HEK293 (cell line): ENCODE data around the gene FGF3.

Experiments used
- CTCF ChIA-PET: fragments of 350-600 bp; formaldehyde crosslinking; extraction: SDS; loops from one replicate; lab custom pipeline; 2021; ENCODE audit warnings: antibody characterized with exemption; lab: Yijun Ruan, JAX
- POLR2A ChIA-PET: fragments of 300-600 bp; formaldehyde crosslinking; extraction: SDS; loops from one replicate; lab custom pipeline; 2020; ENCODE audit warnings: antibody characterized with exemption, inconsistent platforms; lab: Yijun Ruan, JAX
- H3K27ac ChIP-seq: fragments of 200-500 bp; sonication (Bioruptor generic); 2 replicates; pipeline ENCODE4 v1.5.1; 2014; ENCODE audit warnings: low read depth, low read length, control low read depth, inconsistent platforms; ENCODE audit errors: extremely low read depth
- H3K36me3 ChIP-seq, 2 experiments: fragments of 200-500 bp in 1 of 2; sonication (Bioruptor generic) in 1 of 2; 1 replicate in 1 of 2; 2 replicates in 1 of 2; pipeline ENCODE4 v1.5.1; 2014 to 2017; ENCODE audit warnings: inconsistent platforms in 2 of 2, low read length in 2 of 2; ENCODE audit not compliant: control insufficient read depth in 2 of 2, insufficient read depth in 1 of 2
- H3K4me1 ChIP-seq: fragments of 200-500 bp; sonication (Bioruptor generic); 2 replicates; pipeline ENCODE4 v1.5.1; 2014; ENCODE audit warnings: mild to moderate bottlenecking, low read length, inconsistent platforms; ENCODE audit not compliant: control insufficient read depth, insufficient read depth
- H3K4me3 ChIP-seq: 2 replicates; pipeline ENCODE4 v1.5.1; 2011; ENCODE audit warnings: low read depth, mild to moderate bottlenecking, control low read depth, low read length, moderate library complexity
- H3K9me3 ChIP-seq: fragments of 200-500 bp; sonication (Bioruptor generic); 2 replicates; pipeline ENCODE4 v1.5.1; 2014; ENCODE audit warnings: low read depth, low read length, inconsistent platforms; ENCODE audit not compliant: control insufficient read depth, insufficient read depth
- KLF16 ChIP-seq: fragments of 450-650 bp; formaldehyde crosslinking; IDR thresholded peaks from 2 replicates; pipeline ENCODE4 v1.5.1; 2017; ENCODE audit warnings: missing biosample characterization, missing genetic modification characterization
- KLF8 ChIP-seq: fragments of 450-650 bp; formaldehyde crosslinking; IDR thresholded peaks from 2 replicates; pipeline ENCODE4 v1.5.1; 2016; ENCODE audit warnings: missing biosample characterization, missing genetic modification characterization
- OVOL3 ChIP-seq: fragments of 450-650 bp; formaldehyde crosslinking; IDR thresholded peaks from 2 replicates; pipeline ENCODE4 v1.5.1; 2016; ENCODE audit warnings: missing biosample characterization, missing genetic modification characterization
- SCRT1 ChIP-seq: fragments of 450-650 bp; formaldehyde crosslinking; IDR thresholded peaks from 2 replicates; pipeline ENCODE4 v1.5.1; 2016; ENCODE audit warnings: missing biosample characterization, missing genetic modification characterization, borderline replicate concordance
- SCRT2 ChIP-seq: fragments of 450-650 bp; formaldehyde crosslinking; IDR thresholded peaks from 2 replicates; pipeline ENCODE4 v1.5.1; 2016; ENCODE audit warnings: missing biosample characterization, missing genetic modification characterization
- SETDB1 ChIP-seq: IDR thresholded peaks from one replicate; pipeline ENCODE4 v1.6.1; 2017; ENCODE audit warnings: mild to moderate bottlenecking, low read length, moderate library complexity, mixed read lengths; ENCODE audit not compliant: insufficient read length
- TRIM28 ChIP-seq: IDR thresholded peaks from 2 replicates; pipeline ENCODE4 v1.6.1; 2011; ENCODE audit warnings: low read length, control low read depth, borderline replicate concordance
- ZFP69B ChIP-seq: fragments of 450-650 bp; formaldehyde crosslinking; IDR thresholded peaks from 2 replicates; pipeline ENCODE4 v1.5.1; 2016; ENCODE audit warnings: missing biosample characterization, missing genetic modification characterization
- ZNF184 ChIP-seq: fragments of 450-650 bp; IDR thresholded peaks from 2 replicates; pipeline ENCODE4 v1.5.1; 2018; ENCODE audit warnings: missing biosample characterization, mild to moderate bottlenecking, missing genetic modification characterization
- ZNF211 ChIP-seq: fragments of 450-650 bp; formaldehyde crosslinking; IDR thresholded peaks from 2 replicates; pipeline ENCODE4 v1.5.1; 2016; ENCODE audit warnings: low read depth, missing biosample characterization, missing genetic modification characterization
- ZNF629 ChIP-seq: fragments of 450-650 bp; formaldehyde crosslinking; IDR thresholded peaks from 2 replicates; pipeline ENCODE4 v1.5.1; 2017; ENCODE audit warnings: missing biosample characterization, missing genetic modification characterization
- ZNF658 ChIP-seq: fragments of 450-650 bp; formaldehyde crosslinking; IDR thresholded peaks from 2 replicates; pipeline ENCODE4; 2016; ENCODE audit warnings: missing biosample characterization, missing genetic modification characterization
- ZNF701 ChIP-seq: fragments of 450-650 bp; formaldehyde crosslinking; IDR thresholded peaks from 2 replicates; pipeline ENCODE4 v1.5.1; 2016; ENCODE audit warnings: missing biosample characterization, missing genetic modification characterization
- ZNF76 ChIP-seq: fragments of 450-650 bp; formaldehyde crosslinking; IDR thresholded peaks from 2 replicates; pipeline ENCODE4; 2016; ENCODE audit warnings: low read depth, missing biosample characterization, missing genetic modification characterization, borderline replicate concordance
- ZNF777 ChIP-seq: fragments of 450-650 bp; formaldehyde crosslinking; IDR thresholded peaks from 2 replicates; pipeline ENCODE4 v1.5.1; 2017; ENCODE audit warnings: missing biosample characterization, missing genetic modification characterization, borderline replicate concordance
- TF ChIP-seq, protein P1 (sequence below): fragments of 450-650 bp; formaldehyde crosslinking; IDR thresholded peaks from 2 replicates; pipeline ENCODE4 v1.5.1; 2016; ENCODE audit warnings: missing biosample characterization, missing genetic modification characterization
- TF ChIP-seq, protein P2 (sequence below): fragments of 450-650 bp; formaldehyde crosslinking; IDR thresholded peaks from 2 replicates; pipeline ENCODE4 v1.5.1; 2016; ENCODE audit warnings: missing biosample characterization, missing genetic modification characterization
- TF ChIP-seq, protein P3 (sequence below): fragments of 450-650 bp; formaldehyde crosslinking; IDR thresholded peaks from 2 replicates; pipeline ENCODE4 v1.5.1; 2016; ENCODE audit warnings: missing biosample characterization, missing genetic modification characterization
- TF ChIP-seq, protein P4 (sequence below): fragments of 450-650 bp; formaldehyde crosslinking; IDR thresholded peaks from 2 replicates; pipeline ENCODE4 v1.5.1; 2016; ENCODE audit warnings: missing biosample characterization, missing genetic modification characterization, borderline replicate concordance

The FGF3 gene

DNA sequence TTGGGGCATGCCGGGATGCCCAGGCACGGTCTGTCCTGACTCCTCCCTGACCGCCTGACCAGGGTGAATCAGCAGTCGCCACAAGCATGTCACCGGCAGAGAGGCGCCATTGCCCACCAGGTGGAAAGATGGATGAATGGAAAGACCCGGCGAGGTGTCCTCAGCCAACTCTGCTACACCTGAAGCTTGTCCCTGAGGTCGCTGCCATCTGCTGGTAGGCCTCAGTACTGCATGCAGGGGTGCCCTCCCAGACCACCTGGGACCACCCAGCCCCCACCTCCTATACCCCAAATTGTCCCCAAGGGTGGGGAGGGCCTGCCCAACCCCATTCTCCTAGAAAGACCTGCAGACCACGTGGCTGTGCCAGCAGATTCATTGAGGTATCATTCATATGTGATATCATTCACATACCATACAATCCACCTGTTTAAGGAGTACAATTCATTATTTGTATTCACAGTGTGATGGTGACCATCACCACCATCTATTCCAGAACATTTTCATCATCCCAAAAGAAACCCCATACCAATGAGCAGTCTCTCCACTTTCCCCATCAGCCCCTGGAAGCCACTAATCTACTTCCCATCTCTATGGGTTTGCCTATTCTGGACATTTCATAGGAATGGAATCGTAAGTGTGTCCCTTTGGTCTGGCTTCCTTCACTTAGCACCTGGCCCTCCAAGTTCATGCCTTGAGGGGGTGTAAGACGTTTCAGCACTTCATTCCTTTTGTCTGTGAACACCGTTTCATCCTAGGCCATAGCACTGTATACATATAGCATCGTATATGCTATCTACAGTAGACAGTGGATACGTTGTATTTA, 17.5 kb downstream of the FGF3 start:
- TF ChIP-seq SCRT1 (tag by site-specific recombination) (peak; percentile 13; the same call in 1 of the 2 replicates), ZNF701 (tag by site-specific recombination) (no peak), ZNF629 (tag by site-specific recombination) (no peak), ZFP69B (tag by site-specific recombination) (no peak), SCRT2 (tag by site-specific recombination) (0 out of 2 replicates have a peak, but pooled peaks have one; percentile 14), ZNF658 (no peak)
- TF ChIP-seq, protein P1, sequence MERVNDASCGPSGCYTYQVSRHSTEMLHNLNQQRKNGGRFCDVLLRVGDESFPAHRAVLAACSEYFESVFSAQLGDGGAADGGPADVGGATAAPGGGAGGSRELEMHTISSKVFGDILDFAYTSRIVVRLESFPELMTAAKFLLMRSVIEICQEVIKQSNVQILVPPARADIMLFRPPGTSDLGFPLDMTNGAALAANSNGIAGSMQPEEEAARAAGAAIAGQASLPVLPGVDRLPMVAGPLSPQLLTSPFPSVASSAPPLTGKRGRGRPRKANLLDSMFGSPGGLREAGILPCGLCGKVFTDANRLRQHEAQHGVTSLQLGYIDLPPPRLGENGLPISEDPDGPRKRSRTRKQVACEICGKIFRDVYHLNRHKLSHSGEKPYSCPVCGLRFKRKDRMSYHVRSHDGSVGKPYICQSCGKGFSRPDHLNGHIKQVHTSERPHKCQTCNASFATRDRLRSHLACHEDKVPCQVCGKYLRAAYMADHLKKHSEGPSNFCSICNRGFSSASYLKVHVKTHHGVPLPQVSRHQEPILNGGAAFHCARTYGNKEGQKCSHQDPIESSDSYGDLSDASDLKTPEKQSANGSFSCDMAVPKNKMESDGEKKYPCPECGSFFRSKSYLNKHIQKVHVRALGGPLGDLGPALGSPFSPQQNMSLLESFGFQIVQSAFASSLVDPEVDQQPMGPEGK, result 0 out of 2 replicates have a peak, but pooled peaks have one; percentile 32
- TF ChIP-seq, protein P2, sequence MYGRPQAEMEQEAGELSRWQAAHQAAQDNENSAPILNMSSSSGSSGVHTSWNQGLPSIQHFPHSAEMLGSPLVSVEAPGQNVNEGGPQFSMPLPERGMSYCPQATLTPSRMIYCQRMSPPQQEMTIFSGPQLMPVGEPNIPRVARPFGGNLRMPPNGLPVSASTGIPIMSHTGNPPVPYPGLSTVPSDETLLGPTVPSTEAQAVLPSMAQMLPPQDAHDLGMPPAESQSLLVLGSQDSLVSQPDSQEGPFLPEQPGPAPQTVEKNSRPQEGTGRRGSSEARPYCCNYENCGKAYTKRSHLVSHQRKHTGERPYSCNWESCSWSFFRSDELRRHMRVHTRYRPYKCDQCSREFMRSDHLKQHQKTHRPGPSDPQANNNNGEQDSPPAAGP, result no peak
- TF ChIP-seq, protein P3, sequence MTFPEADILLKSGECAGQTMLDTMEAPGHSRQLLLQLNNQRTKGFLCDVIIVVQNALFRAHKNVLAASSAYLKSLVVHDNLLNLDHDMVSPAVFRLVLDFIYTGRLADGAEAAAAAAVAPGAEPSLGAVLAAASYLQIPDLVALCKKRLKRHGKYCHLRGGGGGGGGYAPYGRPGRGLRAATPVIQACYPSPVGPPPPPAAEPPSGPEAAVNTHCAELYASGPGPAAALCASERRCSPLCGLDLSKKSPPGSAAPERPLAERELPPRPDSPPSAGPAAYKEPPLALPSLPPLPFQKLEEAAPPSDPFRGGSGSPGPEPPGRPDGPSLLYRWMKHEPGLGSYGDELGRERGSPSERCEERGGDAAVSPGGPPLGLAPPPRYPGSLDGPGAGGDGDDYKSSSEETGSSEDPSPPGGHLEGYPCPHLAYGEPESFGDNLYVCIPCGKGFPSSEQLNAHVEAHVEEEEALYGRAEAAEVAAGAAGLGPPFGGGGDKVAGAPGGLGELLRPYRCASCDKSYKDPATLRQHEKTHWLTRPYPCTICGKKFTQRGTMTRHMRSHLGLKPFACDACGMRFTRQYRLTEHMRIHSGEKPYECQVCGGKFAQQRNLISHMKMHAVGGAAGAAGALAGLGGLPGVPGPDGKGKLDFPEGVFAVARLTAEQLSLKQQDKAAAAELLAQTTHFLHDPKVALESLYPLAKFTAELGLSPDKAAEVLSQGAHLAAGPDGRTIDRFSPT (tag by site-specific recombination), result no peak
- Histone ChIP-seq H3K9me3 (no peaks in the 10 kb centered on the region), H3K27ac (no peak overlapping the region), H3K36me3 (no peaks in the 10 kb centered on the region), H3K4me1 (no peaks in the 10 kb centered on the region), H3K4me3 (no peak overlapping the region)
- ChIA-PET CTCF (interaction anchor here (0.7 to 1.4 kb wide), 12 partner anchors 10 to 122 kb away, joined by 3 to 7 read pairs (median 5); no protein-coding TSS in a partner anchor), POLR2A (no interaction called here)

DNA sequence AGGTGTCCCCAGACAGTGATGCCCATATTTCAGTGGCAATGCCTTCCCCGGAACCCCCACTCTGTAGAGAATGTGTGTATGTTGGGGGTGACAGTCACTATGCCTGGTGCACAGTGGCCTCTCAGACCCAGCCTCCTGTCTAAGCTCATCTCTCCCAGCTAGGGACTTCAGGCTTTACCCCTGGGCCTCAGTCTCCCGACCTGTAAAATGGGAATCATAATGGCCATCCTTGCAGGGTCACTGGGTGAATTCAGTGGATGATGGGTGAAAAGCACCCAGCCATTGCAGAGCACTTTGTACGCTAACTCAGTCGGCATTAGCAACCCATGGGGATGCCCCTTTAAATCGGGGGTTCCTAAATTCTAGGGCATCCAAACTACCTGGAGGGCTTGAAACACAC, 18.9 kb downstream of the FGF3 start:
- Histone ChIP-seq H3K27ac (no peak overlapping the region), H3K4me3 (no peak overlapping the region), H3K9me3 (no peaks in the 10 kb centered on the region), H3K36me3 (no peaks in the 10 kb centered on the region), H3K4me1 (no peaks in the 10 kb centered on the region)
- ChIA-PET POLR2A (no interaction called here), CTCF (interaction anchor here (0.7 to 1.3 kb wide), 3 partner anchors 10 to 22 kb away, joined by 3 to 5 read pairs (median 4); no protein-coding TSS in a partner anchor)
- no peak for TF ChIP-seq ZNF211 (tag by site-specific recombination)
- TF ChIP-seq OVOL3 (tag by site-specific recombination), result no peak

DNA sequence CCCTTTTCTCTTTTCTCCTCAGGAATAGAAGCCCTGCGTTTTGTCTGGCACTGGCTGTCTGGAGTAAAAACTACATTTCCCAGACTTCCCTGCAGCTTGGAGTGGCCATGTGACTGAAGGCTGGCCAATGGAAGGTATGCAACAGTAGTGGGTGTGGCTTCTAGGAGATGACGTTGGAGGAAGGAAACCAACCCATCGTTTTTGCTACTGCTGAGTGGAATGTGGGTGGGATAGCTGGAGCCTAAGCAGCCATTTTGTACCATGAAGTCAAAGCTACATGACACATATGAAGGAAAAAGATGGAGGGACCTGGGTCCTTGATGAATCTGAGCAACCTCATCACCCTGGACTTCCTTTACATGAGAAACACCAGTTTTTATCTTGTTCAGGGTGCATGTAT, 19.6 kb downstream of the FGF3 start:
- CTCF ChIA-PET, result interaction anchor here (0.7 to 0.9 kb wide), 2 partner anchors 12 to 89 kb away, joined by 3 to 4 read pairs; no protein-coding TSS in a partner anchor
- POLR2A ChIA-PET, result no interaction called here
- Histone ChIP-seq H3K9me3 (no peaks in the 10 kb centered on the region), H3K4me1 (no peaks in the 10 kb centered on the region), H3K4me3 (no peak overlapping the region), H3K27ac (no peak overlapping the region), H3K36me3 (no peaks in the 10 kb centered on the region)
- TF ChIP-seq SETDB1 (peak; percentile 72), TRIM28 (peak; percentile 85), KLF16 (no peak), ZNF777 (tag by site-specific recombination) (no peak), ZNF184 (no peak), KLF8 (tag by site-specific recombination) (0 out of 2 replicates have a peak, but pooled peaks have one; percentile 37), ZNF76 (tag by site-specific recombination) (peak; percentile 48; the same call in 1 of the 2 replicates)
- TF ChIP-seq, protein P4, sequence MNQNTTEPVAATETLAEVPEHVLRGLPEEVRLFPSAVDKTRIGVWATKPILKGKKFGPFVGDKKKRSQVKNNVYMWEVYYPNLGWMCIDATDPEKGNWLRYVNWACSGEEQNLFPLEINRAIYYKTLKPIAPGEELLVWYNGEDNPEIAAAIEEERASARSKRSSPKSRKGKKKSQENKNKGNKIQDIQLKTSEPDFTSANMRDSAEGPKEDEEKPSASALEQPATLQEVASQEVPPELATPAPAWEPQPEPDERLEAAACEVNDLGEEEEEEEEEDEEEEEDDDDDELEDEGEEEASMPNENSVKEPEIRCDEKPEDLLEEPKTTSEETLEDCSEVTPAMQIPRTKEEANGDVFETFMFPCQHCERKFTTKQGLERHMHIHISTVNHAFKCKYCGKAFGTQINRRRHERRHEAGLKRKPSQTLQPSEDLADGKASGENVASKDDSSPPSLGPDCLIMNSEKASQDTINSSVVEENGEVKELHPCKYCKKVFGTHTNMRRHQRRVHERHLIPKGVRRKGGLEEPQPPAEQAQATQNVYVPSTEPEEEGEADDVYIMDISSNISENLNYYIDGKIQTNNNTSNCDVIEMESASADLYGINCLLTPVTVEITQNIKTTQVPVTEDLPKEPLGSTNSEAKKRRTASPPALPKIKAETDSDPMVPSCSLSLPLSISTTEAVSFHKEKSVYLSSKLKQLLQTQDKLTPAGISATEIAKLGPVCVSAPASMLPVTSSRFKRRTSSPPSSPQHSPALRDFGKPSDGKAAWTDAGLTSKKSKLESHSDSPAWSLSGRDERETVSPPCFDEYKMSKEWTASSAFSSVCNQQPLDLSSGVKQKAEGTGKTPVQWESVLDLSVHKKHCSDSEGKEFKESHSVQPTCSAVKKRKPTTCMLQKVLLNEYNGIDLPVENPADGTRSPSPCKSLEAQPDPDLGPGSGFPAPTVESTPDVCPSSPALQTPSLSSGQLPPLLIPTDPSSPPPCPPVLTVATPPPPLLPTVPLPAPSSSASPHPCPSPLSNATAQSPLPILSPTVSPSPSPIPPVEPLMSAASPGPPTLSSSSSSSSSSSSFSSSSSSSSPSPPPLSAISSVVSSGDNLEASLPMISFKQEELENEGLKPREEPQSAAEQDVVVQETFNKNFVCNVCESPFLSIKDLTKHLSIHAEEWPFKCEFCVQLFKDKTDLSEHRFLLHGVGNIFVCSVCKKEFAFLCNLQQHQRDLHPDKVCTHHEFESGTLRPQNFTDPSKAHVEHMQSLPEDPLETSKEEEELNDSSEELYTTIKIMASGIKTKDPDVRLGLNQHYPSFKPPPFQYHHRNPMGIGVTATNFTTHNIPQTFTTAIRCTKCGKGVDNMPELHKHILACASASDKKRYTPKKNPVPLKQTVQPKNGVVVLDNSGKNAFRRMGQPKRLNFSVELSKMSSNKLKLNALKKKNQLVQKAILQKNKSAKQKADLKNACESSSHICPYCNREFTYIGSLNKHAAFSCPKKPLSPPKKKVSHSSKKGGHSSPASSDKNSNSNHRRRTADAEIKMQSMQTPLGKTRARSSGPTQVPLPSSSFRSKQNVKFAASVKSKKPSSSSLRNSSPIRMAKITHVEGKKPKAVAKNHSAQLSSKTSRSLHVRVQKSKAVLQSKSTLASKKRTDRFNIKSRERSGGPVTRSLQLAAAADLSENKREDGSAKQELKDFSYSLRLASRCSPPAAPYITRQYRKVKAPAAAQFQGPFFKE (tag by site-specific recombination), result no peak
